Stimulated activated CD4-positive, alpha-beta T cell treated with anti-CD3 and anti-CD28 coated beads, Interleukin-4, amount 100 ng/mL, for 48 hours (primary cell): Measurements from ENCODE around the gene METTL1.
"Not testable (repeated sequence)": the region's sequence is repeated elsewhere in the genome, so short reads cannot be mapped to it uniquely, and the experiment has no call there.

Experiments
- DNase-seq, 2 donors: peaks; one replicate each; pipeline ENCODE4 v3.0.0-alpha.2; 2020; ENCODE audit warnings: low read depth in 2 of 2

Gene METTL1

GRCh38 chr12:57797933-57798332 is 26.0 kb upstream of the METTL1 start:
- no peak for DNase-seq

DNA sequence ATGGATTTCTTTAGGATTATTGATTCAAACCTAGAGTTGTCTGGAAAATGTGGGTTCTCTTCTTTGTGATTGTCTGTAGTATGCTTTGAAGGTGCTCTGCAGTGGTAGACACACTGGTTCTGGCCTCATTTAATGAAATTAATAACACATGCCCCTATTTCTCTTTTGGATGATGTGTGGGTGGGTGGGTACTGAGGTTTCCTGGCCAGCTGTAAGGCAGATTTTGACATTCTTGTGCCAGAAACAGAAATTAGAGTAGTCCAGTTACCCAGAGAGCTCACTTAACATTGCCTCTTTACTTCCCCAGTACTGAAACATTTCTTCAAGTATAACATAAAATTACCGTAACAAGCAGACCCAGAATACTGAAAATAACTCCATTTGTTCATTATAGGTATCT is 25.1 kb upstream of the METTL1 start:
- no peak for DNase-seq

GRCh38 chr12:57795354-57795753 is 23.4 kb upstream of the METTL1 start:
- no peak for DNase-seq

DNA sequence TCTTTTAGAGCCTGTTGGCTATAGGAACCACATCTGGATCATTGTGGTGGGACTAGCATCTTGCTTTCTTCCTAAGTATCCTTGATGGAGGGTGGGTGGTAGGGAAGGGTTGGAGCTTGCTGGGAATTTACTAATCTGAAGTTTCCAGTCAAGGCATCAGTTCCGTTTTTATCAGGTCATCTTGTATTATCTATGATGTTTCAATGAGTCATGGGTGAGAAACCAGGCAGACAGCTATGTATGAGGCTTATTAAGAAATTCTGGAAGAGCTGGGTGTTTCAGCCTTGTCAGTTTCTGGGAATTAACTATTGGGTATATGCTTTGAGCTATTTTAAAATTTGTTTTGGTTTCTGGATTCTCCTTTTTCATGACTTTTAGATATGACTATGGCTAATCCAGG is 22.0 kb upstream of the METTL1 start:
- DNase-seq: no peak

- no peak for DNase-seq
These were observed 12.0 kb upstream of the METTL1 start for GRCh38 chr12:57783861-57784260.

DNA sequence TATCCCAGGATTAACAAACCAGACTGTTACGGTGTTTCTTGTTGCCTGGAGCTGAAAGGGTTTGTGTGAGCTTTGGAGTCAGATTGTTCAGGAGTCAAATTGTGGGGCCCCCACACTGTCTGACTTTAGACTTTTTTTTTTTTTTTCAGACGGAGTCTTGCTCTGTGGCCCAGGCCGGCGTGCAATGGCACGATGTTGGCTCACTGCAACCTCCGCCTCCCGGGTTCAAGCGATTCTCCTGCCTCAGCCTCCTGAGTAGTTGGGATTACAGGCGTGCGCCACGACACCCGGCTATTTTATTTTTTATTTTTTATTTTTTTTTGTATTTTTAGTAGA is 11.5 kb upstream of the METTL1 start:
- no peak for DNase-seq

DNA sequence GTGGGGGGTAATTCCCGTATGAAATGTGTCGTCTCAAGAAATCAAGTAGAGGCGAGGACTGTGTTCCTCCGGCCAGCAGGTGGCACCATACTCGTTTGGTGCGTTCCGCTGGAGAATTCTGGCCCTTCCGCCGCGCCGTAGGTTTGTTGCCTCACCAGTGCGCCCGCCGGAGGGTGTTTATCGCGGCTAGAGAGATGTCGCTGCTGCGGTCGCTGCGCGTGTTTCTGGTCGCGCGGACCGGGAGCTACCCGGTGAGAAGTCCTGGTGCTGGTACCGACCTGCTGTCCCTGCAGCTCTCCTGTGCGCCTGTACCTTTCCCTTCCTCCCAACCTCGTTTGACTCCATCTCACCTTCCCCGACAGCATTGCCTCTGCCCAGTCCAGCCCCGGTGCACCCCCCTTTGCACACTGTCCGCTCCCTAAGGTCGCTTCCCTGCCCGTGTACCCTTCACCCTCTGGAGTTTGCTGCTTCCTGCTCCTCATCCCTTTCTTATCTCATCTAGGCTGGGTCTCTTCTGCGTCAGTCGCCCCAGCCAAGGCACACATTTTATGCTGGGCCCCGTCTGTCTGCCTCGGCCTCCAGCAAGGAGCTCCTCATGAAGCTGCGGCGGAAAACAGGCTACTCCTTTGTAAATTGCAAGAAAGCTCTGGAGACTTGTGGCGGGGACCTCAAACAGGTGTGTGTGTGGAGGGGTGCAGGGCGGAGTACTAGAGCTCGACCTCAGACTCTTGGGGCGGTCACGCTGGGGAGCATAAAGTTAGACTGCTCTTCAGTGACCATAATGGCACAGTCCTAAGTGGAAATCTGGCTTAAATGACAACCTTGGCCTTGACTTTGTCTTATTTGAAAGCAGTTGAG is 10.9 kb upstream of the METTL1 start, which contains the start of gene TSFM:
TSFM (plus strand) TSS at position 180 of the 858 bp plus-strand sequence; CDS start at position 195, 15 bp downstream.
- DNase-seq: peak; percentile 96 to 98

DNA sequence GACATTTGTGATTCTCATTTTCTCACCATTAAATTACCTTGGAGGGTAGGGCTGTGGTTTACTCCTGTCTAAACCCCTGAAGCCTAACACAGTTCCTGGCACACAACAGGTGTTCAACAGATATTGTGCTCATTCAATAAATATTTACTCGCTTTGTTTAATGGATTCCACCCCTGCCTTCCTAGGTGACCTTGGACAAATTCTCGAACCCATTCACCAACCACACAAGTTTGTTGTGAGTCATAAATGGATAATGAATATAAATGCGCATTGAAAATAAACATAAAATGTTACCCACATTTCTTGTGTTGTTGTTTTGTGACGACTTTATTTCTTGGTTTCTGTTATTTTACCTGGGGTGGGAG is 10.3 kb upstream of the METTL1 start:
- DNase-seq: no peak

DNA sequence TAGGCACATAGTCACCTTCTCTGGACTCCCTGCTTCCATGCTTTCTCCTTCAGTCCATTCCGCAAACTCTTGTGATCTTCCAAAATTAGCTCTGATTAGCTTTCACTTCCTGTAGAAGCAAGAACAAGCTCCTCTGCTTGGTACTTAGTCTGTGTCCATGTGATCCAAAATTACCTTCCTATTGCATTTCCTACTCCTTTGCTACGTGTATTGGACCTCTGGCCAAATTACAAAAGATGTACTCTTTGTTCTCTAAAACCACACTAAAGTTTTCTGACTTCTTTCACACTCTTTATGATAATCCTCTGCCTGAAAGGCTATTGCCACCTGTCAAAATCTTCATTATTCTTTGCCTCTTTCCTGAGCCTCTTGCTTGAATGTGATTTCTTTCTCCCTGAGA is 9.9 kb upstream of the METTL1 start:
- DNase-seq: no peak

GRCh38 chr12:57781244-57781643 is 9.3 kb upstream of the METTL1 start:
- no peak for DNase-seq

DNA sequence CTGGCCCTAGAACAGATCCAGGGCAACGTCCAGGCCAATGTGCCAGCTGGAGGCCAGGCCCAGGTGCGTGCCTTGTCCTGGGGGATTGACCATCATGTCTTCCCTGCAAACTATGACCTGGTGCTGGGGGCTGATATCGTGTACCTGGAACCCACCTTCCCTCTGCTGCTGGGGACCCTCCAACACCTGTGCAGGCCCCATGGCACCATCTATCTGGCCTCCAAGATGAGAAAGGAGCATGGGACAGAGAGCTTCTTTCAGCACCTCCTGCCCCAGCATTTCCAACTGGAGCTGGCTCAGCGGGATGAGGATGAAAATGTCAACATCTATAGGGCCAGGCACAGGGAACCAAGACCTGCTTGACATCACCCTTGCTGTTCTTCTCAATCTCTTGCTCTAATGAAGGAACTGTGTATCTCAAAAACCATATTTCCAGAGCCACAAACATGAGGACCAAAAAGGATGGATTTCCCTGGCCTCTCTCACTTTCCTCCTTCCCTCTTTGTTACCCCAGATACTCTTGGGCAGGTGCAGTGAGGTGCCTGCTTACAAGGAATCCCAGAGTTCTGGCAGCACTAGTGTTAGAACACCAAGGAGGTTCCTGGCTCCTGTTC is 8.5 kb upstream of the METTL1 start:
- DNase-seq: no peak

GRCh38 chr12:57779736-57780135 is 7.8 kb upstream of the METTL1 start:
- no peak for DNase-seq

GRCh38 chr12:57777911-57778310 is 6.0 kb upstream of the METTL1 start:
- DNase-seq: no peak

DNA sequence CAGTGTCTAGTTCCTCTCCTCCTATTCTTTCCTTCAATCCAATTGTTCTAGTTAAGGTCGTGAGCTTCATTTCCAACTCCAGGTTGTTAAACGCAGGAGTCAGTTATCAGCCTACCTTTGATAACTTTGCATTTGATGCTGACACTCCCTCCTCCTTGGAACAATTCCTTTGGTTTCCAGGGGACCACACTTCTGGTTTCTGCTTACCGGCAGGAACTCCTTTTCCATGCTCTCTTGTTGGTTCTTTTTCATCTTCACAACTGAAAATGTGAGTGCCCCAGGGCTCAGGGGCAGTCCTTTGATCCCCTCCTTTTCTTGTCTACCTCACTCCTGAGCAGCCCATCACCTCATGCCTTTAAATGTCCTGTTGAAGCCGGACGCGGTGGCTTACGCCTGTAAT is 5.5 kb upstream of the METTL1 start:
- no peak for DNase-seq

GRCh38 chr12:57776247-57776587 is 4.3 kb upstream of the METTL1 start:
- no peak for DNase-seq

- DNase-seq: no peak
These were observed 3.8 kb upstream of the METTL1 start for GRCh38 chr12:57775563-57776246.

GRCh38 chr12:57775044-57775443 is 3.1 kb upstream of the METTL1 start:
- DNase-seq: no peak

DNA sequence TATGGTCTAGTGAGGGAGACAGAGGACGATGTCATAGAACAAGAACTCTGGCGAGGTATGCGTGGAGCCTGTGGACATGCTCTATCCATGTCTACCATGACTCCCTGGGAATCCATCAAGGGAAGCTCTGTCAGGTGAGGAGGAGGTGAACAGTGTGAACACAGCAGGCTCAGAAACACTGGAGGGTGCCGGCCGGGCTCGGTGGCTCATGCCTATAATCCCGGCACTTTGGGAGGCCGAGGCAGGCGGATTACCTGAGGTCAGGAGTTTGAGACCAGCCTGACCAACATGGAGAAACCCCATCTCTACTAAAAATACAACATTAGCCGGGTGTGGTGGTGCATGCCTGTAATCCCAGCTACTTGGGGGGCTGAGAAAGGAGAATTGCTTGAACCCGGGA is 2.7 kb upstream of the METTL1 start:
- not testable (repeated sequence) for DNase-seq

- DNase-seq: no peak
These were observed 771 bp upstream of the METTL1 start, which contains the start of gene EEF1AKMT3 for GRCh38 chr12:57772429-57773322. Gene EEF1AKMT3 (plus strand): TSS chr12:57772614. CDS start chr12:57772725, 111 bp downstream.

- peak; percentile 80 to 92 for DNase-seq
These were observed 551 bp downstream of the METTL1 start for GRCh38 chr12:57771236-57771872.

DNA sequence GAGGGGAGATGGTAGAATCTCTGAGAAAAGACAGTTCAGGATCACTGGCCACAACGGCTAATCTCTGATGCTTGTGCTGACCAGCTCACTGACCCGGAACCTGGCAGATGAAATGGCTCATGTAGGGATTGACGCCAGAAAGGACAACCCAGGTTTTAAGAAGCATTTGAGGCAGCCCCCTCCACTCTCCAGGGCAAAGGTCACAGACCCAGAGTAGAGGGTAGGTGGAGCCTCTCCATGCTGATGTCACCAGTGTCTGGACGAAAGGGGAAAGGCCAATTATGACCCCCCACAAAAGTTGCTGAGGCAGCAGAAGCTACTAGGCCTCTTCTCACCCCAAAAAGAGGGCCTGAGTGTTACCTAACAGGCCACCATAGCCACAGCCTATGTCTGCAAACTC is 1.2 kb downstream of the METTL1 start:
- no peak for DNase-seq
